HCT116 (cell line): ENCODE results near the gene CAPN2. TPM values are rescaled to one million over a fixed set of nuclear protein-coding genes. Genes with fewer than 3 reads are reported as not detected.

Source experiments
- ATAC-seq: fragments of 200-7000 bp; cut with Tn5 transposase; 2 replicates; pipeline ENCODE4 v1.9.1; 2020; ENCODE audit warnings: mild to moderate bottlenecking, moderate library complexity
- BruUV-seq: library from RNA; stranded (reverse); fragments of 400-500 nt; replicated peaks from 2 replicates; lab custom pipeline; 2021; lab: Mats Ljungman, UMichigan
- CTCF ChIA-PET: fragments of 300-600 bp; sonication (Branson Sonifier 250); formaldehyde crosslinking; loops from one replicate; lab custom pipeline; 2021; ENCODE audit warnings: antibody characterized with exemption; lab: Charles Lee
- POLR2A ChIA-PET: fragments of 300-600, 350-600 bp; sonication (Branson Sonifier 250); formaldehyde crosslinking; loops from one replicate; lab custom pipeline; 2021; ENCODE audit warnings: antibody characterized with exemption; lab: Charles Lee
- RAD21 ChIA-PET, 2 experiments: fragments of 300-600 bp; sonication (Branson Sonifier 250); formaldehyde crosslinking; loops; one replicate each; lab custom pipeline; 2023; ENCODE audit warnings: low total read pairs in 2 of 2; ENCODE audit not compliant: uncharacterized antibody in 2 of 2, unreplicated experiment in 2 of 2, low non-redundant PET in 1 of 2; lab: Charles Lee
- DNase-seq: peaks from one replicate; pipeline ENCODE4 v3.0.0-alpha.2; 2010; ENCODE audit warnings: low read depth, low spot score
- H2AFZ ChIP-seq: fragments of 200-600 bp; shearing (Covaris generic), sonication (generic); 2 replicates; pipeline ENCODE4 v1.6.1; 2017; ENCODE audit warnings: low read depth, mixed run types, mixed read lengths, antibody characterized with exemption, low read length; ENCODE audit not compliant: poor library complexity, severe bottlenecking
- H3K27ac ChIP-seq: 2 replicates; pipeline ENCODE4 v1.5.1; 2012; ENCODE audit warnings: low read depth, low read length
- H3K27me3 ChIP-seq: fragments of 200-600 bp; sonication (generic); 2 replicates; pipeline ENCODE4 v1.6.1; 2016; ENCODE audit warnings: mixed run types, low read length, mixed read lengths; ENCODE audit not compliant: insufficient read depth
- H3K36me3 ChIP-seq, 2 experiments: fragments of 200-500 bp in 1 of 2; fragments of 200-600 bp in 1 of 2; sonication (Bioruptor generic) in 1 of 2; sonication (generic) in 1 of 2; 2 replicates each; pipeline versions ENCODE4 v1.5.1 to v1.6.1; 2014 to 2016; ENCODE audit warnings: low read length in 2 of 2, inconsistent platforms in 1 of 2, mixed read lengths in 1 of 2, mixed run types in 1 of 2; ENCODE audit not compliant: insufficient read depth in 2 of 2, control insufficient read depth in 1 of 2
- H3K4me1 ChIP-seq, 2 experiments: fragments of 200-600 bp in 1 of 2; sonication (generic) in 1 of 2; 2 replicates each; pipeline versions ENCODE4 v1.5.1 to v1.6.1; 2012 to 2017; ENCODE audit warnings: low read length in 2 of 2, inconsistent platforms in 1 of 2, mild to moderate bottlenecking in 1 of 2, mixed read lengths in 1 of 2, mixed run types in 1 of 2, moderate library complexity in 1 of 2; ENCODE audit not compliant: insufficient read depth in 2 of 2, control insufficient read depth in 1 of 2
- H3K4me2 ChIP-seq: fragments of 200-600 bp; sonication (generic); 2 replicates; pipeline ENCODE4 v1.6.1; 2017; ENCODE audit warnings: mixed run types, low read length, mixed read lengths
- H3K4me3 ChIP-seq, 2 experiments: fragments of 200-600 bp in 1 of 2; sonication (generic) in 1 of 2; replicated peaks in 1 of 2; 2 replicates each; pipeline ENCODE4 v1.5.1; 2011 to 2016; ENCODE audit warnings: low read length in 2 of 2, control low read depth in 1 of 2, low read depth in 1 of 2, mild to moderate bottlenecking in 1 of 2, mixed read lengths in 1 of 2, mixed run types in 1 of 2
- H3K79me2 ChIP-seq: fragments of 200-600 bp; sonication (generic); 2 replicates; pipeline ENCODE4 v1.6.1; 2017; ENCODE audit warnings: mild to moderate bottlenecking, mixed run types, low read length, moderate library complexity, mixed read lengths; ENCODE audit not compliant: insufficient read depth
- H3K9ac ChIP-seq: fragments of 200-600 bp; sonication (generic); 2 replicates; pipeline ENCODE4 v1.6.1; 2016; ENCODE audit warnings: low read length, mixed read lengths
- H3K9me2 ChIP-seq: fragments of 200-600 bp; sonication (generic), shearing (Covaris generic); 2 replicates; pipeline ENCODE4 v1.6.1; 2017; ENCODE audit warnings: mixed run types, mild to moderate bottlenecking, moderate library complexity; ENCODE audit not compliant: insufficient read depth
- H3K9me3 ChIP-seq, 2 experiments: fragments of 200-500 bp in 1 of 2; fragments of 200-600 bp in 1 of 2; sonication (Bioruptor generic) in 1 of 2; sonication (generic) in 1 of 2; 2 replicates each; pipeline ENCODE4 v1.6.1; 2014 to 2017; ENCODE audit warnings: low read length in 2 of 2, mixed read lengths in 2 of 2, inconsistent platforms in 1 of 2, low read depth in 1 of 2, mild to moderate bottlenecking in 1 of 2, mixed run types in 1 of 2, moderate library complexity in 1 of 2; ENCODE audit not compliant: control insufficient read depth in 1 of 2, insufficient read depth in 1 of 2
- H4K20me1 ChIP-seq: fragments of 200-600 bp; sonication (generic), shearing (Covaris generic); 2 replicates; pipeline ENCODE4 v1.6.1; 2017; ENCODE audit warnings: mixed run types, mild to moderate bottlenecking, moderate library complexity; ENCODE audit not compliant: insufficient read depth
- ATF3 ChIP-seq: IDR thresholded peaks from 2 replicates; pipeline ENCODE4 v1.6.1; 2012
- CEBPB ChIP-seq: IDR thresholded peaks from 2 replicates; pipeline ENCODE4 v1.6.1; 2012; ENCODE audit warnings: low read depth
- CTCF ChIP-seq, 3 experiments: fragments of 200-600 bp in 1 of 3; sonication (generic) in 1 of 3; IDR thresholded peaks in 2 of 3; conservative IDR thresholded peaks in 1 of 3; 2 replicates each; pipeline ENCODE4 v1.5.1; 2012 to 2017; ENCODE audit warnings: low read depth in 2 of 3, low read length in 2 of 3, antibody characterized with exemption in 1 of 3, borderline replicate concordance in 1 of 3, control low read depth in 1 of 3, mild to moderate bottlenecking in 1 of 3, mixed read lengths in 1 of 3, mixed run types in 1 of 3, moderate library complexity in 1 of 3; ENCODE audit not compliant: insufficient read depth in 1 of 3
- FOSL1 ChIP-seq: IDR thresholded peaks from 2 replicates; pipeline ENCODE4 v1.6.1; 2012; ENCODE audit warnings: low read depth
- JUND ChIP-seq: IDR thresholded peaks from 2 replicates; pipeline ENCODE4 v1.6.1; 2012
- POLR2A ChIP-seq: IDR thresholded peaks from 2 replicates; pipeline ENCODE4 v1.7.0; 2011; ENCODE audit warnings: borderline replicate concordance; ENCODE audit not compliant: insufficient read depth, insufficient read length; ENCODE audit errors: extremely low read depth
- RAD21 ChIP-seq: IDR thresholded peaks from 2 replicates; pipeline ENCODE4 v1.6.1; 2012; ENCODE audit warnings: low read depth, mild to moderate bottlenecking
- REST ChIP-seq: IDR thresholded peaks from 2 replicates; pipeline ENCODE4 v1.6.1; 2012; ENCODE audit warnings: low read depth
- SP1 ChIP-seq: IDR thresholded peaks from 2 replicates; pipeline ENCODE4 v1.6.1; 2012; ENCODE audit warnings: low read depth
- ZBTB33 ChIP-seq: IDR thresholded peaks from 2 replicates; pipeline ENCODE4 v1.6.1; 2011; ENCODE audit warnings: mild to moderate bottlenecking, low read length, moderate library complexity; ENCODE audit not compliant: insufficient replicate concordance; ENCODE audit errors: extremely low read depth
- ZFX ChIP-seq: fragments of 450-650 bp; IDR thresholded peaks from 2 replicates; pipeline ENCODE4 v1.6.1; 2017
- intact Hi-C: fragments of 100-400 bp; cut with micrococcal nuclease; formaldehyde crosslinking; loops from 2 replicates; pipeline ENCODE4 v1.10.0; 2022
- total RNA-seq: library from RNA; stranded (reverse); gene quantifications from one replicate; pipeline ENCODE4 v1.2.1, GENCODE V29; 2021; ENCODE audit not compliant: unreplicated experiment

Gene CAPN2
- total RNA-seq, 1 experiment from 2014 or later: 173 TPM

GRCh38 chr1:223751696-223752095, 39.4 kb downstream of the CAPN2 start:
- DNase-seq (no peak), ATAC-seq (no peak)
- Histone ChIP-seq H3K79me2 (peaks cover 13% of the 10 kb centered on the region; the same call in 1 of the 2 replicates), H2AFZ (no peak overlapping the region), H3K27me3 (no peaks in the 10 kb centered on the region), H3K36me3 (peaks cover 42 to 89% of the 10 kb centered on the region in 2 experiments), H3K4me2 (no peak overlapping the region), H3K27ac (no peak overlapping the region), H3K9me2 (no peaks in the 10 kb centered on the region), H3K9me3 (no peaks in the 10 kb centered on the region), H3K4me1 (no peaks in the 10 kb centered on the region), H3K9ac (no peak overlapping the region), H3K4me3 (no peak overlapping the region), H4K20me1 (no peaks in the 10 kb centered on the region)
- TF ChIP-seq ZFX (no peak), CEBPB (no peak), ZBTB33 (no peak), POLR2A (no peak), RAD21 (no peak), CTCF (IDR thresholded peaks at IDR 0.05 in 2 of 3, conservative IDR thresholded peaks at IDR 0.05 in 1 of 3; ENCODE audit: borderline replicate concordance in 1 of 3, insufficient read depth in 1 of 3, low read depth in 2 of 3, low read length in 2 of 3) (no peak), ATF3 (no peak), FOSL1 (no peak), REST (no peak), JUND (no peak), SP1 (no peak)
- intact Hi-C loops: no loop called here
- ChIA-PET POLR2A (no interaction called here), CTCF (interaction anchor here (1.5 kb wide), 1 partner anchor 44 kb away, joined by 5 read pairs; no protein-coding TSS in a partner anchor), RAD21 (no interaction called here)
- no TSS peak for BruUV-seq
